Uterus (tissue), 2 donors: ENCODE results near the gene CACNB1.

Source experiments
- CTCF ChIP-seq, 4 experiments: fragments of 200-600 bp in 2 of 4; fragments of 450-650 bp in 2 of 4; sonication (generic) in 2 of 4; IDR thresholded peaks; one replicate each; pipeline ENCODE4 v1.5.1; 2016 to 2019; ENCODE audit warnings: antibody characterized with exemption in 4 of 4, mild to moderate bottlenecking in 2 of 4, moderate library complexity in 1 of 4
- POLR2A ChIP-seq, 2 donors: fragments of 450-650 bp; IDR thresholded peaks; one replicate each; pipeline ENCODE4 v1.6.1; 2016; ENCODE audit warnings: antibody characterized with exemption in 2 of 2, mild to moderate bottlenecking in 1 of 2, moderate library complexity in 1 of 2

GRCh38 chr17:39139161-39139511 is 58.3 kb downstream of the CACNB1 start:
- TF ChIP-seq CTCF (IDR thresholded peaks at IDR 0.05) (no peak), POLR2A (IDR thresholded peaks at IDR 0.05) (no peak)
